ENCODE measurements around the gene KCTD16.

The KCTD16 gene

GRCh38 chr5:144315026-144315425, 144.4 kb downstream of the KCTD16 start:
- DNase-seq (ENCODE audit: extremely low spot score): no peak
- ChIA-PET CTCF (no interaction called here), POLR2A (no interaction called here)
- TF ChIP-seq BHLHE40 (IDR thresholded peaks at IDR 0.05; ENCODE audit: borderline replicate concordance) (no peak), ELF4 (IDR thresholded peaks at IDR 0.05) (no peak), HDGF (IDR thresholded peaks at IDR 0.05; ENCODE audit: borderline replicate concordance) (no peak), PKNOX1 (IDR thresholded peaks at IDR 0.05) (no peak), ARNT (IDR thresholded peaks at IDR 0.05) (no peak), CTBP1 (IDR thresholded peaks at IDR 0.05; ENCODE audit: borderline replicate concordance) (no peak), FOXA1 (IDR thresholded peaks at IDR 0.05) (no peak), SP1 (IDR thresholded peaks at IDR 0.05) (no peak), ZNF384 (IDR thresholded peaks at IDR 0.05) (no peak), NFRKB (IDR thresholded peaks at IDR 0.05) (no peak), SUZ12 (IDR thresholded peaks at IDR 0.05) (no peak), FOXM1 (IDR thresholded peaks at IDR 0.05; ENCODE audit: borderline replicate concordance) (no peak), LEF1 (IDR thresholded peaks at IDR 0.05; ENCODE audit: borderline replicate concordance) (no peak), L3MBTL2 (conservative IDR thresholded peaks at IDR 0.05) (no peak), FOXK2 (IDR thresholded peaks at IDR 0.05) (no peak), TARDBP (IDR thresholded peaks at IDR 0.05) (no peak)

- POLR2A ChIA-PET: no interaction called here
- no peak for DNase-seq (ENCODE audit: extremely low spot score)
- TF ChIP-seq NFRKB (IDR thresholded peaks at IDR 0.05) (no peak), PKNOX1 (IDR thresholded peaks at IDR 0.05) (no peak), LEF1 (IDR thresholded peaks at IDR 0.05; ENCODE audit: borderline replicate concordance) (no peak), SUZ12 (IDR thresholded peaks at IDR 0.05) (no peak), SP1 (IDR thresholded peaks at IDR 0.05) (no peak), BHLHE40 (IDR thresholded peaks at IDR 0.05; ENCODE audit: borderline replicate concordance) (no peak), L3MBTL2 (conservative IDR thresholded peaks at IDR 0.05) (no peak), HDGF (IDR thresholded peaks at IDR 0.05; ENCODE audit: borderline replicate concordance) (no peak), FOXM1 (IDR thresholded peaks at IDR 0.05; ENCODE audit: borderline replicate concordance) (no peak), FOXK2 (IDR thresholded peaks at IDR 0.05) (no peak), ZNF384 (IDR thresholded peaks at IDR 0.05) (no peak), ELF4 (IDR thresholded peaks at IDR 0.05) (no peak)
- CTCF ChIA-PET: no interaction called here
These were observed 145.4 kb downstream of the KCTD16 start for GRCh38 chr5:144315994-144316634.

GRCh38 chr5:144318011-144318410, 147.3 kb downstream of the KCTD16 start:
- no peak for TF ChIP-seq ZNF384 (IDR thresholded peaks at IDR 0.05)
- no peak for TF ChIP-seq HDGF (IDR thresholded peaks at IDR 0.05; ENCODE audit: borderline replicate concordance)
- no peak for TF ChIP-seq L3MBTL2 (conservative IDR thresholded peaks at IDR 0.05)
- TF ChIP-seq NFRKB (IDR thresholded peaks at IDR 0.05): no peak
- no peak for TF ChIP-seq FOXM1 (IDR thresholded peaks at IDR 0.05; ENCODE audit: borderline replicate concordance)
- TF ChIP-seq LEF1 (IDR thresholded peaks at IDR 0.05; ENCODE audit: borderline replicate concordance): no peak
- no peak for TF ChIP-seq PKNOX1 (IDR thresholded peaks at IDR 0.05)
- no peak for TF ChIP-seq SP1 (IDR thresholded peaks at IDR 0.05)
- no peak for TF ChIP-seq BHLHE40 (IDR thresholded peaks at IDR 0.05; ENCODE audit: borderline replicate concordance)
- TF ChIP-seq ELF4 (IDR thresholded peaks at IDR 0.05): no peak
- TF ChIP-seq ARNT (IDR thresholded peaks at IDR 0.05): no peak
- ChIA-PET POLR2A (no interaction called here), CTCF (no interaction called here)
- no peak for DNase-seq (ENCODE audit: extremely low spot score)

GRCh38 chr5:144318460-144318859, 147.8 kb downstream of the KCTD16 start:
- no peak for TF ChIP-seq CTBP1 (IDR thresholded peaks at IDR 0.05; ENCODE audit: borderline replicate concordance)
- no peak for TF ChIP-seq FOXK2 (IDR thresholded peaks at IDR 0.05)
- no peak for TF ChIP-seq NFRKB (IDR thresholded peaks at IDR 0.05)
- no peak for TF ChIP-seq FOXM1 (IDR thresholded peaks at IDR 0.05; ENCODE audit: borderline replicate concordance)
- no peak for TF ChIP-seq TARDBP (IDR thresholded peaks at IDR 0.05)
- TF ChIP-seq PKNOX1 (IDR thresholded peaks at IDR 0.05): no peak
- TF ChIP-seq SP1 (IDR thresholded peaks at IDR 0.05): no peak
- TF ChIP-seq ZNF384 (IDR thresholded peaks at IDR 0.05): no peak
- no peak for TF ChIP-seq L3MBTL2 (conservative IDR thresholded peaks at IDR 0.05)
- no peak for TF ChIP-seq ARNT (IDR thresholded peaks at IDR 0.05)
- no peak for TF ChIP-seq LEF1 (IDR thresholded peaks at IDR 0.05; ENCODE audit: borderline replicate concordance)
- no peak for TF ChIP-seq FOXA1 (IDR thresholded peaks at IDR 0.05)
- POLR2A ChIA-PET: no interaction called here

GRCh38 chr5:144323181-144323580, 152.5 kb downstream of the KCTD16 start:
- ChIA-PET POLR2A (no interaction called here), CTCF (no interaction called here)
- no peak for DNase-seq (ENCODE audit: extremely low spot score)
- TF ChIP-seq HDGF (IDR thresholded peaks at IDR 0.05; ENCODE audit: borderline replicate concordance) (no peak), CTBP1 (IDR thresholded peaks at IDR 0.05; ENCODE audit: borderline replicate concordance) (no peak), TARDBP (IDR thresholded peaks at IDR 0.05) (no peak), FOXK2 (IDR thresholded peaks at IDR 0.05) (no peak), ELF4 (IDR thresholded peaks at IDR 0.05) (no peak), FOXA1 (IDR thresholded peaks at IDR 0.05) (no peak), ARNT (IDR thresholded peaks at IDR 0.05) (no peak), FOXM1 (IDR thresholded peaks at IDR 0.05; ENCODE audit: borderline replicate concordance) (no peak), ZNF384 (IDR thresholded peaks at IDR 0.05) (no peak), SUZ12 (IDR thresholded peaks at IDR 0.05) (no peak), SP1 (IDR thresholded peaks at IDR 0.05) (no peak), NFRKB (IDR thresholded peaks at IDR 0.05) (no peak), LEF1 (IDR thresholded peaks at IDR 0.05; ENCODE audit: borderline replicate concordance) (no peak)

More at GRCh38 chr5:144318460-144318859, 147.8 kb downstream of the KCTD16 start:
- CTCF ChIA-PET: no interaction called here
- DNase-seq (ENCODE audit: extremely low spot score): no peak
